ENCODE results near the gene KIF13A.

DNA sequence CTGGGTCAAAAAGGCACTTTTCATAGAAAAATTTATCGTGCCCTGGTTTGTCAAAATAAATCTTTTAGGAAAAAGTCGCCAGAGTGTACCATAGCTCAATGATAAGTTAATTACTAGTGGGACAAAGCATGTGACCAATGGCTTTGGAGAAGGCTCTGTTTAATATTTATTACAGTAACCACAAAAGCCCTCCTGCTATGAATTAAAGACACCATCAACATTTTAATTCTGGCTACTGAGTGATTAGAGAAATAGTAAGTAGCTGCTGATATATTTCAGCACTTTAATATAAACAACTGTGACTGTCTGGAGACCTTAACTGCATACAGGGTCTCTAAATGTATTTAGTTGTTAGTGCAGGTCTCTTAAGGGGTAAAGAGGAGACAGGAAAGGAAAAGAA is 38.3 kb downstream of the KIF13A start:
- TF ChIP-seq POLR2AphosphoS5 (IDR thresholded peaks at IDR 0.05; ENCODE audit: insufficient read depth in 1 of 2, low read depth in 1 of 2) = no peak
- TF ChIP-seq, protein P1, sequence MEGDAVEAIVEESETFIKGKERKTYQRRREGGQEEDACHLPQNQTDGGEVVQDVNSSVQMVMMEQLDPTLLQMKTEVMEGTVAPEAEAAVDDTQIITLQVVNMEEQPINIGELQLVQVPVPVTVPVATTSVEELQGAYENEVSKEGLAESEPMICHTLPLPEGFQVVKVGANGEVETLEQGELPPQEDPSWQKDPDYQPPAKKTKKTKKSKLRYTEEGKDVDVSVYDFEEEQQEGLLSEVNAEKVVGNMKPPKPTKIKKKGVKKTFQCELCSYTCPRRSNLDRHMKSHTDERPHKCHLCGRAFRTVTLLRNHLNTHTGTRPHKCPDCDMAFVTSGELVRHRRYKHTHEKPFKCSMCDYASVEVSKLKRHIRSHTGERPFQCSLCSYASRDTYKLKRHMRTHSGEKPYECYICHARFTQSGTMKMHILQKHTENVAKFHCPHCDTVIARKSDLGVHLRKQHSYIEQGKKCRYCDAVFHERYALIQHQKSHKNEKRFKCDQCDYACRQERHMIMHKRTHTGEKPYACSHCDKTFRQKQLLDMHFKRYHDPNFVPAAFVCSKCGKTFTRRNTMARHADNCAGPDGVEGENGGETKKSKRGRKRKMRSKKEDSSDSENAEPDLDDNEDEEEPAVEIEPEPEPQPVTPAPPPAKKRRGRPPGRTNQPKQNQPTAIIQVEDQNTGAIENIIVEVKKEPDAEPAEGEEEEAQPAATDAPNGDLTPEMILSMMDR (IDR thresholded peaks at IDR 0.05) = no peak

All from vagina (tissue), 2 donors.